ENCODE results near the gene SLC18A2.
A peak's percentile ranks its signal among the peaks of the same experiment; 100 is the strongest.

SLC18A2 gene

DNA sequence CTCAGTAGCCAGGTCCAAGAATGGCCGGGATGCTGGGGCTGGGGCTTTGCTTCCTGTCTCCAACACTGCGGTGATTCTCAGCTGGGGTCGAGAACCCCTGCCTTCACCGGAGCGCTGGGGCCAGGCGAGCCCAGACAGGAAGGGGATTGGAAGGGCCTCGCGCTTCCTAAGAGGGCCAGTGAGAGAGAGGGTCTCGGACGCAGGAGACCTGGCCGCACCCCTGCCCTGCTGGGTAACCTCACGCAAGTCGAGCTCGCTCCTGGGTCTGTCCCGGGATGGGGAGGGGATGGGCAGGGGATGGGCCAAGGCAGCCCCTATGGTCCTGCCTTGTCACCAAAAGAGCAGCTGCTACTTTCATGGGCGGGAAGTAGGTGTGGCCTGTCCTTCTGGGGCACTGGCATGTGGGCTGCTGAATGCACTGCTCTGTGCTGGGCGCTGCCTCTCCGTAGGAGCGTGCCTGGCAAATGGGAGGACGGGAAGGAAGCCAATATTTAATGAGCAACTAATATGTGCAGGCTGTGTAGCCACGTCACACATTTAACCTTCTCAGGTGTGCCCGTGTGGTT is 23.6 kb upstream of the SLC18A2 start:
- H3K27ac ChIP-seq (ENCODE audit: low read depth in 2 of 2, low read length in 2 of 2) = no peak overlapping the region
- peaks cover 10 to 17% of the 10 kb centered on the region in 2 donors for H3K27me3 ChIP-seq (ENCODE audit: control insufficient read depth in 2 of 2, insufficient read depth in 2 of 2, low read length in 2 of 2)

DNA sequence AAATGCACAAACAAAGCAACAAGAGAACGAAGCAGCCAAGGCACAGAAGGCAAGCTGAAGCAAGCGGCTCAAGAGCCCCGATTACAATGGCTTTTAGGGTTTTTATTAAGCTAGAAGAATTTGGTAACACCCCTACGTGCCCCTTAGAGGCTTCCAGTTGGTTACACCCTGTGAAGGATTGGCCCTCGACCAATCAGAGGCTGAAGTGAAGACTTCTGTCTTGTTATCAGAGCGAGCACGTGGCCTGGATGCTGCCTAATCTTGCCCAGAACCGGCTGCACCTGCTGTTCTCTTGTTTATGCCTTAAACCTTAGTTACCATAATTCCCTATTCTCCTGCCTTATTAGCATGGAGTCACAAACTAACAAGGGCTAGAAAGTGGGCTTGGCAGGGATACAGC is 22.3 kb upstream of the SLC18A2 start:
- H3K4me3 ChIP-seq (ENCODE audit: low read length in 2 of 2) = no peak overlapping the region
- no peak overlapping the region for H3K9ac ChIP-seq (ENCODE audit: low read depth in 1 of 2, low read length in 2 of 2)
- no peaks in the 10 kb centered on the region for H3K36me3 ChIP-seq (ENCODE audit: control insufficient read depth in 2 of 2, insufficient read depth in 2 of 2, low read length in 2 of 2)
- no peak overlapping the region for H3K27ac ChIP-seq (ENCODE audit: low read depth in 2 of 2, low read length in 2 of 2)
- peaks cover 6 to 7% of the 10 kb centered on the region in 2 donors for H3K4me1 ChIP-seq (ENCODE audit: control insufficient read depth in 2 of 2, insufficient read depth in 2 of 2, low read length in 2 of 2)
- H3K9me3 ChIP-seq (ENCODE audit: control insufficient read depth in 2 of 2, low read length in 2 of 2) = no peaks in the 10 kb centered on the region
- H3K27me3 ChIP-seq (ENCODE audit: control insufficient read depth in 2 of 2, insufficient read depth in 2 of 2, low read length in 2 of 2) = peaks cover 4 to 9% of the 10 kb centered on the region in 2 donors

More for the DNA sequence above, 23.6 kb upstream of the SLC18A2 start:
- Histone ChIP-seq H3K9ac (ENCODE audit: low read depth in 1 of 2, low read length in 2 of 2) (peak overlapping the region; percentile 24 to 34), H3K36me3 (ENCODE audit: control insufficient read depth in 2 of 2, insufficient read depth in 2 of 2, low read length in 2 of 2) (no peaks in the 10 kb centered on the region), H3K4me3 (ENCODE audit: low read length in 2 of 2) (peak overlapping the region; percentile 62 to 67), H3K4me1 (ENCODE audit: control insufficient read depth in 2 of 2, insufficient read depth in 2 of 2, low read length in 2 of 2) (peaks cover 6 to 7% of the 10 kb centered on the region in 2 donors), H3K9me3 (ENCODE audit: control insufficient read depth in 2 of 2, low read length in 2 of 2) (no peaks in the 10 kb centered on the region)

GRCh38 chr10:117221156-117221711 is 19.7 kb upstream of the SLC18A2 start:
- Histone ChIP-seq H3K4me3 (ENCODE audit: low read length in 2 of 2) (no peak overlapping the region), H3K4me1 (ENCODE audit: control insufficient read depth in 2 of 2, insufficient read depth in 2 of 2, low read length in 2 of 2) (peaks cover 6 to 7% of the 10 kb centered on the region in 2 donors), H3K27me3 (ENCODE audit: control insufficient read depth in 2 of 2, insufficient read depth in 2 of 2, low read length in 2 of 2) (peaks cover 0 to 2% of the 10 kb centered on the region in 2 donors), H3K27ac (ENCODE audit: low read depth in 2 of 2, low read length in 2 of 2) (no peak overlapping the region), H3K9me3 (ENCODE audit: control insufficient read depth in 2 of 2, low read length in 2 of 2) (no peaks in the 10 kb centered on the region), H3K9ac (ENCODE audit: low read depth in 1 of 2, low read length in 2 of 2) (no peak overlapping the region), H3K36me3 (ENCODE audit: control insufficient read depth in 2 of 2, insufficient read depth in 2 of 2, low read length in 2 of 2) (no peaks in the 10 kb centered on the region)

DNA sequence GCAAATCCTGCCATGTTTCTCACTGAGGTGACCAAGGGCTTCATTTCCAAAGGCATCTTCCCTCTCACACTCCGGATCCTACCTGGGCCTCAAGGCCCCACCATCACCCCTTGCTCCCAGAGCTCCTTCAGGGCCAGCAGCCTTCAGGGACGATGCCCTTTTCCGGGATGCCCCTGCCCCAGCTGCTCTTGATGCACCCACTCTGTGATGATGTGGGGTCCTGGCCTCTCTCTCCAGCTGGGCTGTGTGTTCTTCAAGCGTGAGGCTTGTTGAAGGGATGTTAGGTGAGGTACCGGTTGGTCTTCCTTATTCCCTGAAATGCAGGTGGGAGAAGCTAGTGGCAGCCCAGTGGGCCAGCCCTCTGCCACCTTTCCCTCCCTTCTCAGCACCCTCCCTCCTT is 18.4 kb upstream of the SLC18A2 start:
- no peak overlapping the region for H3K4me3 ChIP-seq (ENCODE audit: low read length in 2 of 2)
- no peaks in the 10 kb centered on the region for H3K27me3 ChIP-seq (ENCODE audit: control insufficient read depth in 2 of 2, insufficient read depth in 2 of 2, low read length in 2 of 2)
- H3K9ac ChIP-seq (ENCODE audit: low read depth in 1 of 2, low read length in 2 of 2) = no peak overlapping the region
- no peaks in the 10 kb centered on the region for H3K9me3 ChIP-seq (ENCODE audit: control insufficient read depth in 2 of 2, low read length in 2 of 2)
- no peak overlapping the region for H3K27ac ChIP-seq (ENCODE audit: low read depth in 2 of 2, low read length in 2 of 2)
- H3K36me3 ChIP-seq (ENCODE audit: control insufficient read depth in 2 of 2, insufficient read depth in 2 of 2, low read length in 2 of 2) = no peaks in the 10 kb centered on the region
- H3K4me1 ChIP-seq (ENCODE audit: control insufficient read depth in 2 of 2, insufficient read depth in 2 of 2, low read length in 2 of 2) = no peaks in the 10 kb centered on the region

DNA sequence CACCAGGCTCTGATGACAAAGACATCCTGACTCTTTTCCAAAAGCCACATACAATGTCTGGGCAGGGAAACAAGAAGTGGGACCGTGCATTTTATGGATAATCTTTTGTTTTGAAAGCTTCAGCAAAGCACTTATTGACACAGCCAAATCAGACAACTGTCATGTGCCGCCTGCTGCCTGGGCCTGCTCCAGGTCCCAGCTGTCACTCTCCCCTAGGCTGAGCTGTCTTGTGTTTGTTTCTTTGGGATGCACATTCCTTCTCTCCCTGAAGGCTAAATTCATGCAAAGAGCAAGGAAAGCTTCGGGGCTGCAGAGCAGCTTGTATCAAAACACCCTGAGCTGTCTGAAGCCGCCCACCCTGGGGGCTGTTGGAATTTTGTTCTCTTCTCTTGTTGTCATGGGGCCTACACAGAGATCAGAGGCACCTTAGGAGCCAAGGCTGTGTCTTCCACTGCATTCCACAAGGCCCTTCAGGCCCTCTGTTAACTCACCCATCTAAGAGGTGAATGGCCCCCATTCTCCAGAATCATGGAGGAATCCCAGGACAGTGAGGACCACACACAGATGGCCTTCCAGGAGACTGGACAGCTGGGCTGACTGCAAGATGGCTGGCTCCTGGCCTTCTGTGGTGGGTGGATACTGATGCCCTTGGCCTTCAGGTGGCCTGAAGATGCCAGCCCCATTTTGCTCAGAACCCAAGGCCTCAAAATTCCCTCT is 17.8 kb upstream of the SLC18A2 start:
- H3K4me3 ChIP-seq (ENCODE audit: low read length in 2 of 2) = no peak overlapping the region
- H3K9ac ChIP-seq (ENCODE audit: low read depth in 1 of 2, low read length in 2 of 2) = no peak overlapping the region
- H3K4me1 ChIP-seq (ENCODE audit: control insufficient read depth in 2 of 2, insufficient read depth in 2 of 2, low read length in 2 of 2) = no peaks in the 10 kb centered on the region
- no peaks in the 10 kb centered on the region for H3K9me3 ChIP-seq (ENCODE audit: control insufficient read depth in 2 of 2, low read length in 2 of 2)
- H3K36me3 ChIP-seq (ENCODE audit: control insufficient read depth in 2 of 2, insufficient read depth in 2 of 2, low read length in 2 of 2) = no peaks in the 10 kb centered on the region
- no peak overlapping the region for H3K27ac ChIP-seq (ENCODE audit: low read depth in 2 of 2, low read length in 2 of 2)
- H3K27me3 ChIP-seq (ENCODE audit: control insufficient read depth in 2 of 2, insufficient read depth in 2 of 2, low read length in 2 of 2) = peaks cover 0 to 2% of the 10 kb centered on the region in 2 donors

DNA sequence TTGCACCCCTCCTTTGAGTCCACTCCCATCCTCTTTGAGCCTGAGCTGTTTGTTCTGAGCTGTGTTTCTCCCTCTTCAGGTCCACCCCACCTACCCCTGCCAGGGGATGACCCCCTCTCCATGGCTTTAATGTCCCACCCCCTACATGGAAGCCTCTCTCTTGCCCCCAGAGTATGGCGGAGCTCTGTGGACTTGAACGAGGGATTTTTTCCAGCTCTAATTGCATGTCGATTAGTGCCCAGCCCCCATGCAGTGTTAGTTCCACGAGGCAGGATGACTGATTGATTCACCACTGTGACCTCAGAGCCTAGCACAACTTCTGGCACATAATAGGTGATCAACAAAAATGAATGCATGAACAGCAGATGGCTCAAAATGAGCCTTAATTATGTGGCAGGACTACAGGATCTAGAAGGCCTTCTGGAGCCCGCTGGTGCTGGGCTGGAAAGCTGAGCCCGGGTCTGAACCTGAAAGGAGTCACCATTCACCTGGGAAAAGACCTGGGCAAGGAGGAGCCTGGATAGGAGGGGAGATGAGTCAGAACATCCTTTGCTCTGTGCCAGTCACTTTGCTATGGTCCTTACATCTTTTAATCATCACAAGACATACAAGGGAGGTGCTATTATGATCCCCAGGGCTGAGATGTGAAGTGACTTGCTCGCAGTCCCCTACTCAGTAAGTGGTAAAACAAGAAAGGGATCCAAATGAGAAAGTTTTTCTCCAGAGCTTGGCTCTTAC is 17.1 kb upstream of the SLC18A2 start:
- Histone ChIP-seq H3K9ac (ENCODE audit: low read depth in 1 of 2, low read length in 2 of 2) (no peak overlapping the region), H3K36me3 (ENCODE audit: control insufficient read depth in 2 of 2, insufficient read depth in 2 of 2, low read length in 2 of 2) (no peaks in the 10 kb centered on the region), H3K4me1 (ENCODE audit: control insufficient read depth in 2 of 2, insufficient read depth in 2 of 2, low read length in 2 of 2) (no peaks in the 10 kb centered on the region), H3K9me3 (ENCODE audit: control insufficient read depth in 2 of 2, low read length in 2 of 2) (no peaks in the 10 kb centered on the region), H3K27me3 (ENCODE audit: control insufficient read depth in 2 of 2, insufficient read depth in 2 of 2, low read length in 2 of 2) (peaks cover 0 to 3% of the 10 kb centered on the region in 2 donors), H3K27ac (ENCODE audit: low read depth in 2 of 2, low read length in 2 of 2) (no peak overlapping the region), H3K4me3 (ENCODE audit: low read length in 2 of 2) (no peak overlapping the region)

GRCh38 chr10:117224881-117225280 is 16.0 kb upstream of the SLC18A2 start:
- no peaks in the 10 kb centered on the region for H3K36me3 ChIP-seq (ENCODE audit: control insufficient read depth in 2 of 2, insufficient read depth in 2 of 2, low read length in 2 of 2)
- no peaks in the 10 kb centered on the region for H3K9me3 ChIP-seq (ENCODE audit: control insufficient read depth in 2 of 2, low read length in 2 of 2)
- no peak overlapping the region for H3K27ac ChIP-seq (ENCODE audit: low read depth in 2 of 2, low read length in 2 of 2)
- H3K9ac ChIP-seq (ENCODE audit: low read depth in 1 of 2, low read length in 2 of 2) = no peak overlapping the region
- peaks cover 0 to 6% of the 10 kb centered on the region in 2 donors for H3K27me3 ChIP-seq (ENCODE audit: control insufficient read depth in 2 of 2, insufficient read depth in 2 of 2, low read length in 2 of 2)
- H3K4me3 ChIP-seq (ENCODE audit: low read length in 2 of 2) = no peak overlapping the region
- H3K4me1 ChIP-seq (ENCODE audit: control insufficient read depth in 2 of 2, insufficient read depth in 2 of 2, low read length in 2 of 2) = no peaks in the 10 kb centered on the region

GRCh38 chr10:117226813-117227451 is 14.0 kb upstream of the SLC18A2 start:
- H3K27ac ChIP-seq (ENCODE audit: low read depth in 2 of 2, low read length in 2 of 2) = no peak overlapping the region
- peaks cover 0 to 6% of the 10 kb centered on the region in 2 donors for H3K27me3 ChIP-seq (ENCODE audit: control insufficient read depth in 2 of 2, insufficient read depth in 2 of 2, low read length in 2 of 2)

DNA sequence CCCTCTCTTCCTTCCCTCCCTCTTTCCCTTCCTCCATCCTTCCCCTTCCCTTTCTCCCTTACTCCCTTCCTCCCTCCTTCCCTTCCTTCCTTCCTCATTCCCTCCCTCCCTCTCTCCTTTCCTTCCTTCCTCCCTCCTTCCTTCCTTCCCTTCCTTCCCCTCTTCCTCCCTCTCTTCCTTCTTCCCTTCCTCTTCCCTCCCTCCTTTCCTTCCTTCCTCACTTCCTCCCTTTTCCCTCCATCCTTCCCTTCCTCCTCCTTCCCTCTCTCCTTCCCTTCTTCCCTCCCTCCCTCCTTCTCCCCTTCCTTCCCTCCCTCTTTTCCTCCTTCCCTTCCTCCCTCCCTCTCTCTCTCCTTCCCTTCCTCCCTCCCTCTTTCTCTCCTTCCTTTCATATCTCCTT is 12.7 kb upstream of the SLC18A2 start:
- Histone ChIP-seq H3K9ac (ENCODE audit: low read depth in 1 of 2, low read length in 2 of 2) (no peak overlapping the region), H3K27ac (ENCODE audit: low read depth in 2 of 2, low read length in 2 of 2) (no peak overlapping the region), H3K9me3 (ENCODE audit: control insufficient read depth in 2 of 2, low read length in 2 of 2) (no peaks in the 10 kb centered on the region), H3K36me3 (ENCODE audit: control insufficient read depth in 2 of 2, insufficient read depth in 2 of 2, low read length in 2 of 2) (no peaks in the 10 kb centered on the region), H3K4me3 (ENCODE audit: low read length in 2 of 2) (no peak overlapping the region), H3K4me1 (ENCODE audit: control insufficient read depth in 2 of 2, insufficient read depth in 2 of 2, low read length in 2 of 2) (no peaks in the 10 kb centered on the region), H3K27me3 (ENCODE audit: control insufficient read depth in 2 of 2, insufficient read depth in 2 of 2, low read length in 2 of 2) (peaks cover 5 to 6% of the 10 kb centered on the region in 2 donors)

More at GRCh38 chr10:117226813-117227451, 14.0 kb upstream of the SLC18A2 start:
- H3K9me3 ChIP-seq (ENCODE audit: control insufficient read depth in 2 of 2, low read length in 2 of 2) = no peaks in the 10 kb centered on the region
- H3K36me3 ChIP-seq (ENCODE audit: control insufficient read depth in 2 of 2, insufficient read depth in 2 of 2, low read length in 2 of 2) = no peaks in the 10 kb centered on the region
- H3K4me3 ChIP-seq (ENCODE audit: low read length in 2 of 2) = no peak overlapping the region
- no peaks in the 10 kb centered on the region for H3K4me1 ChIP-seq (ENCODE audit: control insufficient read depth in 2 of 2, insufficient read depth in 2 of 2, low read length in 2 of 2)
- no peak overlapping the region for H3K9ac ChIP-seq (ENCODE audit: low read depth in 1 of 2, low read length in 2 of 2)

All from mucosa of rectum (tissue), 2 donors.